ENCODE data around the gene SATB2.

Gene SATB2

DNA sequence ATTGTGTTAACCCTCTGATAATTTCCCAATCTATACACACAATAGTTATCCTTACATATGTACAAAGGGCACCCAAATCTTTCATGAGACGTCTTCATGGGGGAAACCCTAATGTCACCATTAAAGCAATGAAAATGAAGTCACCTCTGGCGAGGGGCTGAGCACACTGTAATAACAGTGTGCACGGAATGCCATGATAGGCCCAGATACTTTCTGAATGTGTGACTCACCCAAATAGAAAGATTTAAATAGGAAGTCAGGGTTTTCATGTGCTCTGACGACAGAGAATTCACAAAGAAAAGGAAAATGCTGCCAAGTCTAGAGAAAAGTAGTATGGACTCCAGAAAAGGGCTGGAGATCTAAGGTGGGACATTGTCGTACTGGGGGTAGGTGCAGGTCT is 128.3 kb downstream of the SATB2 start:
- Histone ChIP-seq H3K27me3 (ENCODE audit: insufficient read depth, low read length, poor library complexity) (no peaks in the 10 kb centered on the region), H3K9ac (ENCODE audit: low read length) (no peak overlapping the region), H3K79me1 (ENCODE audit: low read length) (no peaks in the 10 kb centered on the region), H3K27ac (ENCODE audit: low read depth, low read length) (no peak overlapping the region), H2AK5ac (ENCODE audit: low read length) (no peak overlapping the region), H2BK5ac (ENCODE audit: low read length) (no peak overlapping the region), H3K4me3 (ENCODE audit: low read length) (no peak overlapping the region), H2BK120ac (ENCODE audit: low read depth, low read length) (no peak overlapping the region), H3K79me2 (ENCODE audit: control insufficient read depth, insufficient read depth, low read length) (no peaks in the 10 kb centered on the region), H3K18ac (ENCODE audit: low read length) (no peak overlapping the region), H3K4me1 (ENCODE audit: control insufficient read depth, low read depth, low read length) (no peaks in the 10 kb centered on the region), H3K4me2 (ENCODE audit: low read length) (no peak overlapping the region), H2BK15ac (replicated peaks; ENCODE audit: low read depth) (no peak overlapping the region), H4K5ac (ENCODE audit: low read length) (no peak overlapping the region), H3K36me3 (ENCODE audit: control insufficient read depth, insufficient read depth, low read length) (no peaks in the 10 kb centered on the region), H3K23ac (ENCODE audit: low read length) (no peak overlapping the region), H3K56ac (ENCODE audit: low read length) (no peak overlapping the region), H4K8ac (ENCODE audit: low read depth, low read length) (no peak overlapping the region), H3K4ac (ENCODE audit: low read depth, low read length) (no peak overlapping the region)
- no CpG with 5 or more reads among the region's 5 CpGs for WGBS (ENCODE audit: extremely low coverage, insufficient coverage, low lambda C conversion rate)
- no peak for DNase-seq

DNA sequence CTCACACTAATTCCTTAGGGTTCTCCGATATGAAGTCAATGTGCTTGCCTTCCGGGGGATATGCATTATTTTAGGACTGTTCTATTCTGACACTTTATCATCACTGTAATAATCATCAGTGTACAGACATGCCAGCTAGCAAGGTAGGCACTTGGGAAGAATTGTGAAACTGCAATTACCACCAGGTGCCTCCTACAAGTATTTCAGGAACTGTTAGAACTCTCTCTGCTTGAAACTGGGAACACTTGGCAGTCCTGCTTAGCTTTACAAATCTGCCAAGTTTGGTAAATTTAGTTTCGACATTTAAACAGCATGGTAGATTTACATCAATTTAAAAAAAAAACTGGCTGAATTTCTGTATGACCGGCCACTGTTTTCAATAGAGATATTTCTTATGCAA is 128.7 kb downstream of the SATB2 start:
- no peak overlapping the region for H3K23ac ChIP-seq (ENCODE audit: low read length)
- no peak overlapping the region for H2BK15ac ChIP-seq (replicated peaks; ENCODE audit: low read depth)
- H3K79me1 ChIP-seq (ENCODE audit: low read length): no peaks in the 10 kb centered on the region
- H3K27ac ChIP-seq (ENCODE audit: low read depth, low read length): no peak overlapping the region
- no peak overlapping the region for H3K18ac ChIP-seq (ENCODE audit: low read length)
- DNase-seq: no peak
- H4K8ac ChIP-seq (ENCODE audit: low read depth, low read length): no peak overlapping the region
- no peak overlapping the region for H2BK120ac ChIP-seq (ENCODE audit: low read depth, low read length)
- H3K4me2 ChIP-seq (ENCODE audit: low read length): no peak overlapping the region
- WGBS (ENCODE audit: extremely low coverage, insufficient coverage, low lambda C conversion rate): no CpG with 5 or more reads among the region's 4 CpGs
- no peaks in the 10 kb centered on the region for H3K79me2 ChIP-seq (ENCODE audit: control insufficient read depth, insufficient read depth, low read length)
- H3K4me3 ChIP-seq (ENCODE audit: low read length): no peak overlapping the region
- no peak overlapping the region for H3K56ac ChIP-seq (ENCODE audit: low read length)
- no peaks in the 10 kb centered on the region for H3K27me3 ChIP-seq (ENCODE audit: insufficient read depth, low read length, poor library complexity)
- H4K5ac ChIP-seq (ENCODE audit: low read length): no peak overlapping the region
- H2BK5ac ChIP-seq (ENCODE audit: low read length): no peak overlapping the region
- H2AK5ac ChIP-seq (ENCODE audit: low read length): no peak overlapping the region
- no peaks in the 10 kb centered on the region for H3K4me1 ChIP-seq (ENCODE audit: control insufficient read depth, low read depth, low read length)
- H3K36me3 ChIP-seq (ENCODE audit: control insufficient read depth, insufficient read depth, low read length): no peaks in the 10 kb centered on the region
- no peak overlapping the region for H3K9ac ChIP-seq (ENCODE audit: low read length)
- H3K4ac ChIP-seq (ENCODE audit: low read depth, low read length): no peak overlapping the region

DNA sequence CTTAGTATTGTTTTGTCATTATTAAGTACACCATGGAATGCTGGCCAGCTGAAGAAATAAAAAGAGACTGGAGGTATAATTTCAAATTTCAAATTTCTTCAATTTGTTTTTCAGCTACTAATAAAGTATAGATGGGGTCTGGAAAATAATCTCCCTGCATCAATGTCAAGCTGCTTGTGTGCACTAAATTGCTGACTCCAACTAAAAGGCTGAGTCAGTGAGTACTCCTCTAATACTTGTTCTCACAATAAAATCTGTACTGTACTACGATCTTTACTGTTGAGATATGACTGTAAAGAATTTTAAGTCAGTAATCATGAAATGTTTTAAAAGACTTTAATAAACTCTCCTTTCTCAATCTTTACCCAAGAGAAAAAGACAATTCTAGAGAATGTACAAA is 131.9 kb downstream of the SATB2 start:
- Histone ChIP-seq H2AK5ac (ENCODE audit: low read length) (no peak overlapping the region), H3K79me1 (ENCODE audit: low read length) (no peaks in the 10 kb centered on the region), H3K18ac (ENCODE audit: low read length) (no peak overlapping the region), H3K27me3 (ENCODE audit: insufficient read depth, low read length, poor library complexity) (no peaks in the 10 kb centered on the region), H3K79me2 (ENCODE audit: control insufficient read depth, insufficient read depth, low read length) (no peaks in the 10 kb centered on the region), H3K36me3 (ENCODE audit: control insufficient read depth, insufficient read depth, low read length) (no peaks in the 10 kb centered on the region), H2BK5ac (ENCODE audit: low read length) (no peak overlapping the region), H3K4me2 (ENCODE audit: low read length) (no peak overlapping the region), H2BK15ac (replicated peaks; ENCODE audit: low read depth) (no peak overlapping the region), H4K8ac (ENCODE audit: low read depth, low read length) (no peak overlapping the region), H3K9ac (ENCODE audit: low read length) (no peak overlapping the region), H3K23ac (ENCODE audit: low read length) (no peak overlapping the region), H3K4ac (ENCODE audit: low read depth, low read length) (no peak overlapping the region), H3K27ac (ENCODE audit: low read depth, low read length) (no peak overlapping the region), H2BK120ac (ENCODE audit: low read depth, low read length) (no peak overlapping the region), H3K4me1 (ENCODE audit: control insufficient read depth, low read depth, low read length) (no peaks in the 10 kb centered on the region), H3K4me3 (ENCODE audit: low read length) (no peak overlapping the region), H4K5ac (ENCODE audit: low read length) (no peak overlapping the region), H3K56ac (ENCODE audit: low read length) (no peak overlapping the region)
- no peak for DNase-seq
- WGBS (ENCODE audit: extremely low coverage, insufficient coverage, low lambda C conversion rate): no CpG with 5 or more reads among the region's 1 CpG

DNA sequence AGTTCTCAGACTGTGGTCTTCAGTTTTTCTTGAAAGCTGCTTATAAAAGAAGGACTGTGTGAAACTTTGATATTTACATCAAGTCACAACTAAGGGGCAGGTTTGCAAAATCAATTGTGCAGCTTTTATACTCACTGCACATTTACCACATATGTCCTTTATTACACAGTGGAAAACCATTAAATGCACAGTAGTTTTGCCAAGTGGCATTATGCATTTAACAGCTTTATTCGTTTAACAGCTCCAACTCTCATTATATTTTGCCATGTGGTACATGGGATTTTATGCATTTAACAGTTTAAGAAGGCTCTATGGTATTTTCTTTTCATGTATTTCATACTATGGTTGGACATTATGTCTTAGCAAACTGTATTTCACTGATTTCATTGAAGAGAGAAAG is 135.6 kb downstream of the SATB2 start:
- H4K8ac ChIP-seq (ENCODE audit: low read depth, low read length): no peak overlapping the region

DNA sequence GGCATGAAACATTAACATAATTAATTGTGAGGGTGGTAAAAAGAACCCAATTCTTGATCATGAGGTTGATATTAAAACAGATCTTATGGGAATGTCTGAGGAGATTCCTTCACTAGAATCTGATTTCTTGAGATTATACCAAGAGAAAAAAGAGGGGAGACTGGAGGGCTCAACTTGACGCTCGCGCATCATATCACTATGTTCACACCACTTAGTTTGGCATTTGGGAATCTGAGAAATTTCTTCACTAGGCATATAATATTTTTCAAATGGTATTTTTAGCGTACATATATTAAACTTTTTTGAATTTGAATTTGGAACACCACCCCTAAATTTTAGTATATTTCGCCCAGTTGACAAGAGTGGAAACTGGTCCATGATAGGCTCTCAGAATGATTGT is 140.1 kb downstream of the SATB2 start:
- H3K36me3 ChIP-seq (ENCODE audit: control insufficient read depth, insufficient read depth, low read length): no peaks in the 10 kb centered on the region
- no CpG with 5 or more reads among the region's 5 CpGs for WGBS (ENCODE audit: extremely low coverage, insufficient coverage, low lambda C conversion rate)
- H3K27me3 ChIP-seq (ENCODE audit: insufficient read depth, low read length, poor library complexity): no peaks in the 10 kb centered on the region
- H3K4ac ChIP-seq (ENCODE audit: low read depth, low read length): no peak overlapping the region
- no peaks in the 10 kb centered on the region for H3K79me1 ChIP-seq (ENCODE audit: low read length)
- H3K27ac ChIP-seq (ENCODE audit: low read depth, low read length): no peak overlapping the region
- no peak for DNase-seq
- H2BK120ac ChIP-seq (ENCODE audit: low read depth, low read length): no peak overlapping the region
- no peak overlapping the region for H4K5ac ChIP-seq (ENCODE audit: low read length)
- no peak overlapping the region for H4K8ac ChIP-seq (ENCODE audit: low read depth, low read length)
- no peak overlapping the region for H3K9ac ChIP-seq (ENCODE audit: low read length)
- no peak overlapping the region for H3K4me2 ChIP-seq (ENCODE audit: low read length)
- no peak overlapping the region for H3K4me3 ChIP-seq (ENCODE audit: low read length)
- no peak overlapping the region for H3K23ac ChIP-seq (ENCODE audit: low read length)
- H3K18ac ChIP-seq (ENCODE audit: low read length): no peak overlapping the region
- H3K56ac ChIP-seq (ENCODE audit: low read length): no peak overlapping the region
- H2BK5ac ChIP-seq (ENCODE audit: low read length): no peak overlapping the region
- H2BK15ac ChIP-seq (replicated peaks; ENCODE audit: low read depth): no peak overlapping the region
- H3K79me2 ChIP-seq (ENCODE audit: control insufficient read depth, insufficient read depth, low read length): no peaks in the 10 kb centered on the region
- H2AK5ac ChIP-seq (ENCODE audit: low read length): no peak overlapping the region
- H3K4me1 ChIP-seq (ENCODE audit: control insufficient read depth, low read depth, low read length): no peaks in the 10 kb centered on the region

More for the DNA sequence above, 135.6 kb downstream of the SATB2 start:
- no peak overlapping the region for H2AK5ac ChIP-seq (ENCODE audit: low read length)
- H3K79me2 ChIP-seq (ENCODE audit: control insufficient read depth, insufficient read depth, low read length): no peaks in the 10 kb centered on the region
- no peak overlapping the region for H3K23ac ChIP-seq (ENCODE audit: low read length)
- H3K27ac ChIP-seq (ENCODE audit: low read depth, low read length): no peak overlapping the region
- H4K5ac ChIP-seq (ENCODE audit: low read length): no peak overlapping the region
- no peak overlapping the region for H3K4me3 ChIP-seq (ENCODE audit: low read length)
- H3K56ac ChIP-seq (ENCODE audit: low read length): no peak overlapping the region
- no peak overlapping the region for H3K9ac ChIP-seq (ENCODE audit: low read length)
- no peak overlapping the region for H3K4ac ChIP-seq (ENCODE audit: low read depth, low read length)
- no peak overlapping the region for H3K4me2 ChIP-seq (ENCODE audit: low read length)
- no peak overlapping the region for H2BK120ac ChIP-seq (ENCODE audit: low read depth, low read length)
- H3K27me3 ChIP-seq (ENCODE audit: insufficient read depth, low read length, poor library complexity): no peaks in the 10 kb centered on the region
- no peak overlapping the region for H3K18ac ChIP-seq (ENCODE audit: low read length)
- no peaks in the 10 kb centered on the region for H3K4me1 ChIP-seq (ENCODE audit: control insufficient read depth, low read depth, low read length)
- H3K79me1 ChIP-seq (ENCODE audit: low read length): no peaks in the 10 kb centered on the region
- H2BK15ac ChIP-seq (replicated peaks; ENCODE audit: low read depth): no peak overlapping the region
- WGBS (ENCODE audit: extremely low coverage, insufficient coverage, low lambda C conversion rate): no CpG with 5 or more reads among the region's 1 CpG
- DNase-seq: no peak
- no peak overlapping the region for H2BK5ac ChIP-seq (ENCODE audit: low read length)
- no peaks in the 10 kb centered on the region for H3K36me3 ChIP-seq (ENCODE audit: control insufficient read depth, insufficient read depth, low read length)

DNA sequence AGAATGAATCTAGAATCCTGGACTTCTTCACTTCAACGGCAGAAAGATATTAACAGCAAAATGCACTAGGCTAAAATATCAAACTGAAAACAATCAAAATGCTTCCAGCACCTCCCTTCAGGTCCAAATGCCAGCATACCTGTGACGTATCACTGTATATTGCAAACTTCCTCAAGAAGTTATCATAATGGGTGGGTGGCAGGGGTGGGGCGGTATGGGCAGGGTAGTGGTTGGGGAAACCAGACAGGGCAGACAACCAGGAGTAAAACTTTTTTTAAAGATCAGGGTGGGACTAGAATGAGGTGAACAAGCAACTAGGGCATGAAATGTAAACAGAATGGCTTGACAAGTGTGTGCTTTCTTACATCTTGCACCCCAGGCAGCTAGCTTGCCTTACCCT is 140.9 kb downstream of the SATB2 start:
- no peak overlapping the region for H2BK120ac ChIP-seq (ENCODE audit: low read depth, low read length)
- H3K27me3 ChIP-seq (ENCODE audit: insufficient read depth, low read length, poor library complexity): no peaks in the 10 kb centered on the region
- H4K8ac ChIP-seq (ENCODE audit: low read depth, low read length): no peak overlapping the region
- no peak overlapping the region for H2AK5ac ChIP-seq (ENCODE audit: low read length)
- H3K4me1 ChIP-seq (ENCODE audit: control insufficient read depth, low read depth, low read length): no peaks in the 10 kb centered on the region
- H2BK5ac ChIP-seq (ENCODE audit: low read length): no peak overlapping the region
- no peak overlapping the region for H3K23ac ChIP-seq (ENCODE audit: low read length)
- no peak overlapping the region for H3K4me3 ChIP-seq (ENCODE audit: low read length)
- no peak overlapping the region for H4K5ac ChIP-seq (ENCODE audit: low read length)
- H3K27ac ChIP-seq (ENCODE audit: low read depth, low read length): no peak overlapping the region
- no peaks in the 10 kb centered on the region for H3K79me2 ChIP-seq (ENCODE audit: control insufficient read depth, insufficient read depth, low read length)
- H3K4me2 ChIP-seq (ENCODE audit: low read length): no peak overlapping the region
- H3K79me1 ChIP-seq (ENCODE audit: low read length): no peaks in the 10 kb centered on the region
- H2BK15ac ChIP-seq (replicated peaks; ENCODE audit: low read depth): no peak overlapping the region
- H3K4ac ChIP-seq (ENCODE audit: low read depth, low read length): no peak overlapping the region
- no peak overlapping the region for H3K56ac ChIP-seq (ENCODE audit: low read length)
- no peak overlapping the region for H3K9ac ChIP-seq (ENCODE audit: low read length)
- no peak for DNase-seq
- WGBS (ENCODE audit: extremely low coverage, insufficient coverage, low lambda C conversion rate): no CpG with 5 or more reads among the region's 3 CpGs
- H3K36me3 ChIP-seq (ENCODE audit: control insufficient read depth, insufficient read depth, low read length): no peaks in the 10 kb centered on the region
- H3K18ac ChIP-seq (ENCODE audit: low read length): no peak overlapping the region

Measured in mesendoderm (in vitro differentiated cells).